GM11168 (cell line): Measurements from ENCODE around the gene CCND1.

ENCODE experiments used
- in situ Hi-C: fragments of 300-500 bp; cut with MboI; formaldehyde crosslinking; loops from one replicate; pipeline ENCODE4 v1.12.0; 2022; ENCODE audit warnings: low sequenced_read_pairs; ENCODE audit not compliant: unreplicated experiment

CCND1 gene

GRCh38 chr11:69639831-69640230, 1.1 kb upstream of the CCND1 start:
- in situ Hi-C loops = loop anchor here (5.0 kb wide), 1 partner anchor 523 kb away; no protein-coding TSS in a partner anchor

DNA sequence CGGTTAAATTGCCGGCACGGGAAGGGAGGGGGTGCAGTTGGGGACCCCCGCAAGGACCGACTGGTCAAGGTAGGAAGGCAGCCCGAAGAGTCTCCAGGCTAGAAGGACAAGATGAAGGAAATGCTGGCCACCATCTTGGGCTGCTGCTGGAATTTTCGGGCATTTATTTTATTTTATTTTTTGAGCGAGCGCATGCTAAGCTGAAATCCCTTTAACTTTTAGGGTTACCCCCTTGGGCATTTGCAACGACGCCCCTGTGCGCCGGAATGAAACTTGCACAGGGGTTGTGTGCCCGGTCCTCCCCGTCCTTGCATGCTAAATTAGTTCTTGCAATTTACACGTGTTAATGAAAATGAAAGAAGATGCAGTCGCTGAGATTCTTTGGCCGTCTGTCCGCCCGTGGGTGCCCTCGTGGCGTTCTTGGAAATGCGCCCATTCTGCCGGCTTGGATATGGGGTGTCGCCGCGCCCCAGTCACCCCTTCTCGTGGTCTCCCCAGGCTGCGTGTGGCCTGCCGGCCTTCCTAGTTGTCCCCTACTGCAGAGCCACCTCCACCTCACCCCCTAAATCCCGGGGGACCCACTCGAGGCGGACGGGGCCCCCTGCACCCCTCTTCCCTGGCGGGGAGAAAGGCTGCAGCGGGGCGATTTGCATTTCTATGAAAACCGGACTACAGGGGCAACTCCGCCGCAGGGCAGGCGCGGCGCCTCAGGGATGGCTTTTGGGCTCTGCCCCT, 529 bp upstream of the CCND1 start:
- in situ Hi-C loops = loop anchor here (5.0 kb wide), 1 partner anchor 523 kb away; no protein-coding TSS in a partner anchor

DNA sequence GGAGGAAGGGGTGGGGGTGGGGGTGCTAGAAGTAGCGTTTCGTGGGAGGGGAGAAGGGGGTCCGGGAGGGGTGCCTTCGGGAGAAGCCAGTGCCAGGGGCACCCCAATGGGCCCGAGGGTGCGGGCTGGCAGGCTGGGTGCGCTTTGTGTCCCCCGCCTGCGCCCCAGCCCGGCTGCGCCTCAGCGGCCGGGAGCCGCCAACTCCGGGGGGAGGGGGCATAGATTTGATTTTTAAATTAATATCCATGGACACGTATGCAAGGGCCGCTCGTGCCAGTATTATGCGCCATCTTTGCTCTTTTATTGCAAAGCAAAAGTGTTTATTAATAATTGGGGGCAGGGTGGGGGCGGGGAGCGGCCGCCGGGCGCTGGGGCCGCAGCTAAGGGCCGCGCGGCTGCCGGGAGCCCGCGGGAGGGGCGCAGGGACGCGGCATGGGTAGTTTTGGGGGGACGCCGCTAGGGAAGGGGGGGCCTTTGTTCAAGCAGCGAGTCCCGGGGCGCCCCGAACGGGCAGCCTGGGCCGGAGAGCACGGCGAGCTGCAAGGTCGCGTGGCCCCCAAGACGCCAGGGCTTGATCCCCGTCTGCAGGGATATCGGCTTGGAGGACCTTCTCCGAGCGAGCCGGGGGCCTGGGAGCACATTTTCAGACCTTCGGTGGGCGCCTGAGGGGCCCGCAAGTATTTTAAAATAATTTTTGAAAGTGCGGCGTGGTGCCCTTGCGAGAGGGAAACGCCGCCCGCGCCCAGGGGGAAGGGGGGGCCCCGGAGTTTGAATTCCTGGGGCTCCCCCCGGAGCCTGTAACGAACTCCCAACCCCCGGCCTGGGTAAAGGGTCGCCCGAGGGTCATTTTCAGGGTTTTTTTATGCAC, 959 bp downstream of the CCND1 start:
- in situ Hi-C loops = loop anchor here (5.0 kb wide), 1 partner anchor 525 kb away; no protein-coding TSS in a partner anchor

GRCh38 chr11:69642549-69642912, 1.6 kb downstream of the CCND1 start:
- in situ Hi-C loops = loop anchor here (5.0 kb wide), 1 partner anchor 525 kb away; no protein-coding TSS in a partner anchor

- in situ Hi-C loops = loop anchor here (5.0 kb wide), 1 partner anchor 526 kb away; no protein-coding TSS in a partner anchor
Measured at GRCh38 chr11:69642913-69643632, 2.1 kb downstream of the CCND1 start.

GRCh38 chr11:69643646-69644045, 2.7 kb downstream of the CCND1 start:
- in situ Hi-C loops = loop anchor here (5.0 kb wide), 1 partner anchor 526 kb away; no protein-coding TSS in a partner anchor

DNA sequence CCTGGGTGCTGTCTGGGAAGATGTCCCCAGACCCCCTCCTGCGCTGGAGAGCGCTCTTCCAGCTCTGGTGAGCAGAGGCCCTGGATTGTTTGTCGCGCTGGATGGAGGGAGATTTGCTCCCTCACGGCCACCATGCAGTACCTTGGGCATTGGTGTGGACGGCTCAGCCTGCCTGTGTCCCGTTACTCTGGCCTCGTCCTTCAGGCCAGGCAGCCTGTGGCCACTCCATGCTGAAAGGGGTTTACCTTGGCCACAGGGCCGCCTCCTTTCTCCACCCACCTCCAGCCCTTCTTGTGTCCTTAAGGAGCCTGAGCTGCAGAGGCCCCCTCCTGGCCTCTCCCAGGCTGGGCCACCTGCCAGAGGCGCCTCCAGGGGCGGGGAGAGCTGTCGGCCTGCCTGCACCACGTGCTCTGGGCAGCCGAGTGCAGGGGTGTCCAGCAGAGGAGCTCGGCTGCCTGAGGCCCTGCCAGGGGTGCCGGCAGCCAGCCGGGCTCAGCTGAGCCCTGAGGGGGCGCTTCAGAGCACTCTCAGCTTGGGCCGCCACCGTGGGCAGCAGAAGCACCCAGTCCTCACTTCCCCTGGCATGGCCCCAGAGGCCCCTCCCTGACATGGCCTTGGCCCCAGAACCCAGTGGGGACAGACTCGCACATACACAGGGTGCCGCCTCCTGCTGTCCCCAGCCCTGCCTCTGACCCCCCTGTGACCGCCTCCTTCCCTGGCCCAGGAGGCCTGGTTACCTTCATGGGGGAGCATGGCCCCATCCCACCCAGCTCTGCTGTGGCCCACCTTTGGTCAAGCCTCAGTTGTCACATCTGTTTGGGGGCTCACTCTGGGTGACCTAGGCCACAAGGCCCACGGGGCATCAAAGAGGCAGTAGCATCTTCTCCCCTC, 3.4 kb downstream of the CCND1 start:
- in situ Hi-C loops = loop anchor here (5.0 kb wide), 1 partner anchor 527 kb away; no protein-coding TSS in a partner anchor

- in situ Hi-C loops = loop anchor here (5.0 kb wide), 1 partner anchor 528 kb away; no protein-coding TSS in a partner anchor
Measured at GRCh38 chr11:69644962-69645675, 4.2 kb downstream of the CCND1 start.

- in situ Hi-C loops = no loop called here
Measured at GRCh38 chr11:69645801-69646492, 5.0 kb downstream of the CCND1 start.

DNA sequence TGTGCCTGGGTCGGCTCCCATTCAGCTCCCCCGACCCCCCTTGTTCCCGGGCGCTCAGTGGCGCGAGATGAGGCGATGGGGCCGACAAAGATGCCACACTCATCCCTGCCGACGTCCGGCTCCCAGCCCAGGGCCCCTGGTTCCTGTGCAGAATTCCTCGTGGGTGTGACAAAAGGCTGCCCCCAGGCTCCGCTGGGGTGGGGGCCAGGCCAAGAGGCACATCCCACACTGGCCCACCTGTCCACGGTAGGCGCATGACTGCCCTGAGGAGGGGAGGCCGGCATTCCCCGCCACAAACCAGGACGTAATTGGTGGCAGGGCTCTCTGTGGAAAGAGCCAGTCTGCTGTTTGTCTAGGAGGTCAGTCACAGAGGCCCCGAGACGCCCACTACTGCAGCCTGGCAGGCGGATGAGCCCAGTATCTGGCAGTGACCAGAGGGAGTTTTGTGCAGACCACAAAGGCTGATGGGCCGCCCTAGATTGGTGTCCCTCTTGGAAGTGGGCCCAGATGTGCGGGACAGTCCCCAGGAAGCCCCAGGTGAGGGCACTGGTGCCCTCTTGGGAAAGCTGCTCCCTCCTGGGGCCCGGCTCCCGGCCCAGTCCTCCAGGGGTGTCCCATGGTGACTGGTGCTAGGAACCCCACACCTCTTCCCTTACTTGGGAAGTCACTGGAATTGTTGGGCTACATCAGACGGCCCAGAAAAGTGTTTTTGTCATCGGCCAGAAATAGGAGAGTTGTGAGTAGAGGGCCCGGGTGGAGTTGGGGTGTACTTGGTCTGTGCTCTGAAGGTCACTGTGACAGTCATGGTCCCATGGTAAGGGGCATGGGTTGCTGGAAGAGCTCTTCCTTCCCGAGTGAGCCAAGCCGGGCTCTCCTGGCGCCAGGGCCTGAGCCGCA, 5.8 kb downstream of the CCND1 start:
- in situ Hi-C loops = no loop called here

GRCh38 chr11:69647390-69647748, 6.4 kb downstream of the CCND1 start:
- in situ Hi-C loops = no loop called here

- in situ Hi-C loops = no loop called here
Measured at GRCh38 chr11:69647761-69648497, 7.0 kb downstream of the CCND1 start.

DNA sequence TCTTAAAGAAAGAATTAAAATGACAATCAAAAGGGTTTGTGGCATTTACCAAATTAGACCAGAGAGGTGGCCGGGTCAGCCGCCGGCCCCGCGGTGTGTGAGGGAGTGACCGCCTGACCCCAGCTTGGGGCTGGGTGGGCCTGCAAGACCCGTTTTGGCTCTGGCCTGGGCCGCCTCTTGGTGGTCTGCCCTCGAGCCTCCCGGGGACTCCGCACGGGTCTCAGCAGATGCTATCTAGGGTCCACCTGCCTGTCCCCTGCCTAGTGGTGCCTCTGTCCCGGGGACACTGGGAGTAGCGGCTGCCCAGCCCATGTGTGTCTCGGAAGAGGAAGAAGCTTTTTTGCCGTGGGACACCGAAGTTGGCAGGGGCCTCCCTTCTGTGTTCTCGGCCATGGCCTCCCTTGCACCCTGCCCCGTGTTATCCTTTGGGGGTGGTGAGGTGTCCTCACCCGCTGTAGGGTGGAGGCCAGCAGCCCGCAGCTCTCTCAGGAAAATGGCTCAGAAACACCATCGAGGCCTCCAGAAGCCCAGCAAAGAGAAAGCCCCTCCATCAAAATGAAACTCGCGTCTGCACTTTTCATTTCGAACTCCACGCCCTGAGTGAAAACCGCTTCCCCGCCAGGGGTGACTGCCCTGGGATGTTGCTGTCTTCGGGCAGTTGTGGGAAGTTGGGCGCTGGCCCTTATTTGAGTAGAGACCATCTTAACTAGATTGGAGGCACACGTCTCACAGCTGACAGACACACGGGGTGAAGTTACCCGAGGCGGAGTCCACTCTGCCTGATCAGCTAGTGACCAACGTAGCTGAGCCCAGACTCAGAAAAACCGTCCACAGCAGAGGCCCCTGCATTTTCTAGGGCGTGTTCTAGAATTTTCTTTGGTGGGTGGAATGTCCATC, 8.0 kb downstream of the CCND1 start:
- in situ Hi-C loops = no loop called here

DNA sequence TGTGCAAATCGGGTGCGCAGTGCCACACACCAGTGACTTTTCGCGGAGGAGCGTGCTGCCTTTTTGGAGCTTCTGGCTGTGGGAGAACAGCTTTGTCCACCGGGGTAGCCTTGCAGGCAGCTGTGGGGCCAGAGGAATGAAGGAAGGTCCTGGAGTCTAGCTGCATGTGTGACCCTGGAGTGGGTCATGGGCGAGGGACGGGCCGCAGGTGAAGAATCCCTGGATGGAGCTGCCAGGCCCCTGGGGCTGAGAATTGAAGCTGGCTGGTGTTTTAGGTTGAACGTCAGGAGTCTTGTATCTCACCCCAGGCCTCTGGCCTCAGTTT, 8.6 kb downstream of the CCND1 start:
- in situ Hi-C loops = no loop called here

DNA sequence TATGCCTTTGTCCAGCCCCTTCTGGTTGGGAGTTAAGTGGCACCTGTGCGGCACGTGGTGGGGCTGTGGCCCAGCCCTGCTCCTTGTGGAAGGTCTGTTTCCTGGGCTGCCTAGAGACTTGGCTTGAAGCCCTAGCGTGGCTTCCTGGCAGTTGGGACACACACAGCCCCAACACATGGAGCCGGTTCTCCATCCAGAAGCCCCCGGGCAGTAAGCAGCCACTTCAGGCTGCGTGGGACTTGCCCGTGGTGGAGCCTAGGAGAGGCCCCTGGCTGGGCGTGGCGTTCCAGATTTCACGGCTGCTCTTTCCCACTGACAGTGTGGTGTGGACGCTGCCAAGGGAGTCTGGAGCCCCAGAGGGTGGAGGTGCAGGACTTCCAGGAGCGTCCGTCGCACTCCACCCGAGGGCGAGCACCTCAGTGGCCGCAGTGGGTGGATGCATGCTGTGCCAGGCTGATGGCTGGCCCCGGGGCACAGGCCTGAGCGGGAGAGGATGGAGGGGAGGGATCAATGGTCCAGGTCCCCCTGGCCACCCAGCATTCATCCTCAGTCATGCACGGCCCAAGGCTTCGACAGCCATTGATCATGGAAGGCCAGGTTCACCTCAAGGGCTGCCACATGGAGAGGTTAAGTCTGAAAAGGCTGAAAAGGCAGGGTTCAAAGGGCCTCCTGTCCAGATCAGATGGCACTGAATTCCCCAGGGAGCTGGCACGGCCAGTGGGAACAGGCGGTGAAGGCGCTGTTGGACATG, 9.3 kb downstream of the CCND1 start:
- in situ Hi-C loops = loop anchor here (10.0 kb wide), 1 partner anchor 355 kb away; the partner anchor contains the start of gene MYEOV
